A549 (cell line): ENCODE results near the gene RAB3IL1.

Experiments
- CBX2 ChIP-seq: fragments of 200-600 bp; sonication (generic); IDR thresholded peaks from 2 replicates; pipeline ENCODE4 v1.6.1; 2016; ENCODE audit warnings: low read depth, mild to moderate bottlenecking, borderline replicate concordance
- POLR2A ChIP-seq: IDR thresholded peaks from 2 replicates; pipeline ENCODE4 v1.6.1; 2012; ENCODE audit warnings: mild to moderate bottlenecking, low read length
- SMC3 ChIP-seq: fragments of >200 bp; sonication (Bioruptor Twin); formaldehyde crosslinking; IDR thresholded peaks from 3 replicates; pipeline ENCODE4 v1.6.1; 2018; ENCODE audit warnings: inconsistent platforms
- ZFP36 ChIP-seq: fragments of 450-650 bp; IDR thresholded peaks from 2 replicates; pipeline ENCODE4 v1.6.1; 2014; ENCODE audit warnings: borderline replicate concordance; ENCODE audit not compliant: partially characterized antibody

DNA sequence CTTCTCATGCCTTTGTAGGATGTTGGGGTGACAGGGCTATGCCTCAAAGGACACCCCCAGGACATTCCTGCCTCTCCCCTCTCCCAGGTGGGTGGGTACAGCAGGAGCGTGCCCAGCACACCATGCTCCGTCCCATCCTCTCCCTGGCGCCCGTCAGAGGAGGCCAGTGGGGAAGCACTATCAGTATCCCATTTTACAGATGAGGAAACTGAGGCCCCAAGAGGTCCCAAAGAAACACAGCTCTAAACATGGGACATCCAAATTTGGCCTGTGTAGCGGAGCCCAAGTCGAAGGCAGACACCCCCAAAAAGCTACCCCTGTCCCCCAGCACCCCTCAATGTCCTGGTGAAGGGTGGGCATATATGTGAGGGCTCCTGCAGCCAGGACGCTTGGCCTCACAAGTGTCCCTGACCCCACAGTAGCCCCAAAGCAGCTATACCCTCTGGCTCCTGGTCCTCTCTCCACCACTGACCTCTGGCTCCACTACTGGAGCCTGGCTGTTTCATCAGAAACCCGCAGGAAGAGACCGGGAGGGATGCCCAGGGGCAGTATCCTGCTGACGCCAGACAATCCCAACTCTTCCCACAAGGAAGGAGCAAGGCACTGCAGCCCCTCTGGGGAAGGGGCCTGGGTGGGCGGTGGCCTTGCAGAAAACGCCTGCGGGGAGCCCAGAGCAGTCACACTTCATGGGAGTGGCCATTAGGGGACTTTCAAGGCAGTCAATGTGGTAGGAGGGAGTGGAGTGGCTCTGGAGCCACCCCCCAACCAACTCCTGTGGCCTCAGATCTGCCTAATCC, 31.4 kb downstream of the RAB3IL1 start:
- TF ChIP-seq CBX2 = no peak
- TF ChIP-seq ZFP36 = no peak
- TF ChIP-seq SMC3 = no peak
- TF ChIP-seq POLR2A = no peak
